ENCODE data around the gene TRIM63.

The TRIM63 gene

DNA sequence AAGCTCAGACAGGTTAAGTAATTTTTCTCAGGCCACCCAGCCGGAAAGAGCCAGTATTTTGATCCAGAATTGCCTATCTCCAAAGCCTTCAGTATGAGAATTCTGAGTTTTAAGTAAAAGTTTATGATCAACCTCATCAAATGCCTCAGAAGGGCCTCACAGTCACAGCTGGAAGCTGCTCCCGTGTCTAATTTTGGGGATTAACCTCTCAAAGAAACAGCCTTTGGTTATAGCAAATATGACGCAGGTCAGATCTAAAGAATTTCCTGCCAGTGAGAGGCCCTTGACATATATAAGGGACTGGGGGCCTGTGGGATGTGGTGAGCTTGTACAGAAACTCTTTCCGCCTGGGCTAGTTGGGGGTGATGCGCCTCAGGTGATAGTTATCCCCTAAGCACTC lies 43.6 kb downstream of the TRIM63 start:
- TF ChIP-seq, protein P1, sequence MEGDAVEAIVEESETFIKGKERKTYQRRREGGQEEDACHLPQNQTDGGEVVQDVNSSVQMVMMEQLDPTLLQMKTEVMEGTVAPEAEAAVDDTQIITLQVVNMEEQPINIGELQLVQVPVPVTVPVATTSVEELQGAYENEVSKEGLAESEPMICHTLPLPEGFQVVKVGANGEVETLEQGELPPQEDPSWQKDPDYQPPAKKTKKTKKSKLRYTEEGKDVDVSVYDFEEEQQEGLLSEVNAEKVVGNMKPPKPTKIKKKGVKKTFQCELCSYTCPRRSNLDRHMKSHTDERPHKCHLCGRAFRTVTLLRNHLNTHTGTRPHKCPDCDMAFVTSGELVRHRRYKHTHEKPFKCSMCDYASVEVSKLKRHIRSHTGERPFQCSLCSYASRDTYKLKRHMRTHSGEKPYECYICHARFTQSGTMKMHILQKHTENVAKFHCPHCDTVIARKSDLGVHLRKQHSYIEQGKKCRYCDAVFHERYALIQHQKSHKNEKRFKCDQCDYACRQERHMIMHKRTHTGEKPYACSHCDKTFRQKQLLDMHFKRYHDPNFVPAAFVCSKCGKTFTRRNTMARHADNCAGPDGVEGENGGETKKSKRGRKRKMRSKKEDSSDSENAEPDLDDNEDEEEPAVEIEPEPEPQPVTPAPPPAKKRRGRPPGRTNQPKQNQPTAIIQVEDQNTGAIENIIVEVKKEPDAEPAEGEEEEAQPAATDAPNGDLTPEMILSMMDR (IDR thresholded peaks at IDR 0.05; ENCODE audit: low read depth, low read length, missing control alignments) = no peak
- DNase-seq (ENCODE audit: extremely low read depth, low read depth) = no peak
- H3K4me3 ChIP-seq (replicated peaks; ENCODE audit: low read depth, low read length) = no peak overlapping the region

DNA sequence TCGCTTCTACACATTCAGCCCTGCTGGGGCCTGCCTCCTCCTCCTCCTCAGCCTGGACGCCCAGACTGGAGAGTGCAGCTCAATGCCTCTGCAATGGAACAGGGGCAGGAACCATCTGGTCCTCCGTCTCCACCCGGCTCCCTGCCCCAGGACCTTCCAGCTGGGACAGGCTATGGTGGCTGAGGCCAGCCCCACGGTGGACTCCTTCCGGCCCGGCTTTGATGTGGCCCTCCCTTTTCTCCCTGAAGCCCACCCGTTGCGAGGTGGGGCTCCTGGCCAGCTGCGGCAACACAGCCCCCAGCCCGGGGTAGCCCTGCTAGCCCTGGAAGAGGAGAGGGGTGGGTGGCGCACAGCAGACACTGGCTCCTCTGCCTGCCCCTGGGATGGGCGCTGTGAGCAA lies 44.4 kb downstream of the TRIM63 start:
- no peak for DNase-seq (ENCODE audit: extremely low read depth, low read depth)
- no peak overlapping the region for H3K4me3 ChIP-seq (replicated peaks; ENCODE audit: low read depth, low read length)
- TF ChIP-seq, protein P1 (IDR thresholded peaks at IDR 0.05; ENCODE audit: low read depth, low read length, missing control alignments) = no peak

DNA sequence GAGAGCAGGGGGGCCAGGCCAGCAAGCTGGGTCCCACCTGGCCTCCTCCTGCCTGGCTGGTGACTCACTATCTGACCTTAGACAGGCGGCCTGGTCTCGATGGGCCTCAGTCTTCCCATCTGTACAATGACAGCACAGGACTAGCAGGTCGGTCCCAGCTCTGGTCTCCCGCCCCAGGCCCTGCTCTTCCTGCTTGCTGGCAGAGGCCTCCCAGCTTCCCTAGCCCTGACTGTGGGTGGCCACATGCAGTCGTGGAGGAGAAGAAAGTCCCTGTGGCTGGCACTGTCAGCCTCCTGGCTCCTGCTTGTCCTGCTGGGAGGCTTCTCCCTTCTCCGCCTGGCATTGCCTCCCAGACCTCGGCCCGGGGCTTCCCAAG lies 45.0 kb downstream of the TRIM63 start:
- TF ChIP-seq, protein P1 (IDR thresholded peaks at IDR 0.05; ENCODE audit: low read depth, low read length, missing control alignments) = no peak
- no peak for DNase-seq (ENCODE audit: extremely low read depth, low read depth)
- H3K4me3 ChIP-seq (replicated peaks; ENCODE audit: low read depth, low read length) = no peak overlapping the region

DNA sequence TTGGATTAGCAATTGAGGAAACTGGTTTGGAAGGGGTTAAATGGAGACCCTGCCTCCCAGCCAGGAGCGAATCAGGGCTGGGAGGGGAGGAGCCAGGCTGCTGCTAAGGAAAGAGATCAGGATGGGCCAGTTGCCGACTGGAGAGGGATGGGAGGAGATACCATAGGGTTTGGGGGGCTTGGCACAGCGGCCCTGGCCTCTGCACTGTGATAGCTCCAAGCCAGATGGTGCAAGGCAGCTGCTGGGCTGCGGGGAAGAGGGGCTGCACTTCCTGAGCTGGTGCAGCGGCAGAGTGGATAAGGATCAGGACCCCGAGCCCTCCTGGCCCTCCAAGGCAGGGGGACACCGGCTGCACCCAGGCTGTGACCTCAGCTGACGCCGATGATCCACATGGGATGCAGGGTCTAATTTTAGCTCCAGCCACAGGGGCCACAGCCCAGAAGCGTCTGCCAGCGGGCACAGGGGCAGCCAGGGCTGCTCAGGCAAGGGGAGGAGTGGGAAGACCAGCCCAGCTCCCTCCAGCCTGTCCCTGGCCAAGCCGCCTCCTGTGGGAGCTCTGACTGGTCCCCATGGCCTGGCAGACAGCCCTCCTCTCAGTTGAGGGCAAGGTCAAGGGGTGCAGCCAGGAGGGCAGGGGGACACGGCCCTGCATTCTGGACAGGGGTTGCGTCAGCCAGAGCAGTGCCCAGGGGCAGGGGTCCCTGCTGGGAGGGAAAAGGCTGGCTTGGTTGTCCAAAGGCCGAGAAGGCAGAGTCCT lies 45.6 kb downstream of the TRIM63 start, which contains the start of gene EXTL1:
TSS of gene EXTL1 (plus strand) at position 129 of the 757 bp plus-strand sequence. CDS start 872 bp downstream, outside the sequence.
- TF ChIP-seq, protein P1 (IDR thresholded peaks at IDR 0.05; ENCODE audit: low read depth, low read length, missing control alignments) = no peak
- H3K4me3 ChIP-seq (replicated peaks; ENCODE audit: low read depth, low read length) = 0 out of 2 replicates have a peak within 1 kb of the TSS, but pooled peaks have one; percentile 8
- DNase-seq (ENCODE audit: extremely low read depth, low read depth) = no peak

DNA sequence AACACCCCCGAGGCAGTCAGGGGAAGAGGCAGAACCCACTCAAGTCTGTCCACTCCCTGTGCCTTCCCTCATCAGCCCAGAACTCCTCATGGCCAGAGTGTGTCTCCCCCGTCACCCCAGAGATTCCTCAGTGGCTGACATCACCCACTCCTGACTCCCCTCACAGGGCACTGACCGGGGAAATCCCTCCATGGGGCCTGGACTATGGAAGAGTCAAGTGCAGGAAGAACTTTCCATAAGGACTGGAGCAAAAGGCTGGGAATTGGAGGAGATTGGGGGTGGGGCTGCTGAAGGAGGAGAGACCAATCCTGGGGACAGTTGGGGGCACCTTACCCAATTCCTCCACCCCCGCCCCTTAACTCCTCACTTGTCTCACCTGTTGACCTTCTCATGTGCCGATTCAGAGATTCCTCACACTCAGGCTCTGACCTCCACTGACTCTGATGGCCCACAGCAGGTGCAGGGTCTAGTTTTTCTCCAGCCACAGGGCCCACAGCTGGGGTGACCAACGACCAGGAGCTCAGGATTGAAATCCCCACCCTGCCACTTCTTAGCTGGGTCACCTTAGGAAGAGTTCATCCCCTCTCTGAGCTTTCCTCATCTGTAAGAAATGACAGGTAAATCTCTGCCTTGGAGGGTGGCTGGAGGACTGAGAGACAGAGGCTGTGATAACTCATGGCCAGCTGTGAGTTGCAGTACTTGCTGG lies 46.3 kb downstream of the TRIM63 start:
- no peak overlapping the region for H3K4me3 ChIP-seq (replicated peaks; ENCODE audit: low read depth, low read length)
- DNase-seq (ENCODE audit: extremely low read depth, low read depth) = no peak
- TF ChIP-seq, protein P1 (IDR thresholded peaks at IDR 0.05; ENCODE audit: low read depth, low read length, missing control alignments) = no peak

DNA sequence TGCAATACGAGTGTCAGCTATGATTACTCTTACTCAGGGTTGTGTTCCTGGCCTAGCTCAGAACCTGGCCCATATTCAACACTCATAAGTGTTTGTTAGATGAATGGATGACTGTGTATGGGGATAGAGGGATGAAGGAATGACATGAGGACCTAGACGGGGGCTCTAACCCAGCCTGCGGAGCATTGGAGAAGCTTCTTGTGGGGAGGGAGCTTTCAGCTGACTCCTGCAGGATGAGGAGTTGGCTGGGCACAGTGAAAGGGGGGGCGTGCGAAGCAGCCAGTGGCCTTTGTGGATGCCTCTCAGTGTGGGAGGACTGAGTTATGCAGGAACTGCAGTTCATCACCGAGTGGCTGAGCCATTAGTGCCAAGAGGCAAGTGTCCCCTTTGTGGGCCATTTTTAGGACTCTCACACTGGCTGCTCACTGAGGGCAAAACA lies 47.1 kb downstream of the TRIM63 start:
- DNase-seq (ENCODE audit: extremely low read depth, low read depth) = no peak
- TF ChIP-seq, protein P1 (IDR thresholded peaks at IDR 0.05; ENCODE audit: low read depth, low read length, missing control alignments) = no peak
- H3K4me3 ChIP-seq (replicated peaks; ENCODE audit: low read depth, low read length) = no peak overlapping the region

Data from HFF-Myc (cell line).